Large intestine (tissue), 3 donors: ENCODE results near the gene SLCO3A1. TPM values are rescaled to one million over a fixed set of nuclear protein-coding genes. Genes with fewer than 3 reads are reported as not detected.
"Not testable (repeated sequence)": the region's sequence is repeated elsewhere in the genome, so short reads cannot be mapped to it uniquely, and the experiment has no call there.

Experiments used
- DNase-seq, 2 donors: peaks; one replicate each; pipeline versions ENCODE4 v3.0.0 to v3.0.0-alpha.2; 2013
- H3K27ac ChIP-seq: one replicate; pipeline ENCODE4 v1.5.1; 2013; ENCODE audit warnings: low read length
- H3K27me3 ChIP-seq: 2 replicates; pipeline ENCODE4 v1.6.1; 2013; ENCODE audit warnings: low read length; ENCODE audit not compliant: control insufficient read depth, insufficient read depth
- H3K36me3 ChIP-seq: 2 replicates; pipeline ENCODE4 v1.6.1; 2013; ENCODE audit warnings: low read length; ENCODE audit not compliant: control insufficient read depth, insufficient read depth
- H3K4me1 ChIP-seq: one replicate; pipeline ENCODE4 v1.6.1; 2013; ENCODE audit warnings: low read length; ENCODE audit not compliant: control insufficient read depth, insufficient read depth
- H3K4me3 ChIP-seq: one replicate; pipeline ENCODE4 v1.5.1; 2013; ENCODE audit warnings: low read length
- H3K9me3 ChIP-seq: one replicate; pipeline ENCODE4 v1.6.1; 2013; ENCODE audit warnings: mild to moderate bottlenecking, low read depth, low read length, moderate library complexity; ENCODE audit not compliant: control insufficient read depth
- WGBS: methylation state at CpG from one replicate; pipeline ENCODE4 v1.1.5; 2013; ENCODE audit warnings: low lambda C conversion rate; ENCODE audit not compliant: insufficient coverage; 5-methylcytosine and 5-hydroxymethylcytosine counted together
- polyA plus RNA-seq: library from polyadenylated mRNA; unstranded; fragments of 120-200 nt; gene quantifications from one replicate; pipeline ENCODE4 v1.2.1, GENCODE V29; 2013

Gene SLCO3A1
- polyA plus RNA-seq, 1 donor = 5.1 TPM

- Histone ChIP-seq H3K27ac (no peak overlapping the region), H3K27me3 (no peaks in the 10 kb centered on the region), H3K36me3 (no peaks in the 10 kb centered on the region), H3K4me1 (no peaks in the 10 kb centered on the region), H3K4me3 (no peak overlapping the region), H3K9me3 (no peaks in the 10 kb centered on the region)
- no peak for DNase-seq
- WGBS = 100% methylated on average over 1 of the region's 8 CpGs
These were observed 102.7 kb downstream of the SLCO3A1 start for GRCh38 chr15:91956026-91956723.

- no peak for DNase-seq
- no peaks in the 10 kb centered on the region for H3K4me1 ChIP-seq
- no peaks in the 10 kb centered on the region for H3K27me3 ChIP-seq
- H3K4me3 ChIP-seq = no peak overlapping the region
- no peaks in the 10 kb centered on the region for H3K9me3 ChIP-seq
- no peaks in the 10 kb centered on the region for H3K36me3 ChIP-seq
- H3K27ac ChIP-seq = no peak overlapping the region
- WGBS = 100% methylated on average over 1 of the region's 2 CpGs
These were observed 107.8 kb downstream of the SLCO3A1 start for GRCh38 chr15:91961357-91961756.

DNA sequence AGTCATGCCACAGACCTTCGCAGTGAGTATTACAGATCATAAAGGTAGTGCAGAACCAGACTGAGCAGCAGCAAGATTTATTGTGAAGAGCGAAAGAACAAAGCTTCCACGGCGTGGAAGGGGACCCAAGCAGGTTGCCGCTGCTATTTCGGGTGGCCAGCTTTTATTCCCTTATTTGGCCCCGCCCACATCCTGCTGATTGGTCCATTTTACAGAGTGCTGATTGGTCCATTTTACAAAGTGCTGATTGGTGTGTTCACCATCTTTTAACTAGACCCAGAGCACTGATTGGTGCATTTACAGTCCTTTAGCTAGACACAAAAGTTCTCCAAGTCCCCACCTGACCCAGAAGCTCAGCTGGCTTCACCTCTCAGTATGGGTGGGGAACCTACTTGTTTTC is 110.2 kb downstream of the SLCO3A1 start:
- no CpG with 5 or more reads among the region's 7 CpGs for WGBS
- H3K4me3 ChIP-seq, H3K9me3 ChIP-seq, H3K4me1 ChIP-seq, DNase-seq, H3K27me3 ChIP-seq, H3K27ac ChIP-seq, H3K36me3 ChIP-seq: not testable (repeated sequence)

DNA sequence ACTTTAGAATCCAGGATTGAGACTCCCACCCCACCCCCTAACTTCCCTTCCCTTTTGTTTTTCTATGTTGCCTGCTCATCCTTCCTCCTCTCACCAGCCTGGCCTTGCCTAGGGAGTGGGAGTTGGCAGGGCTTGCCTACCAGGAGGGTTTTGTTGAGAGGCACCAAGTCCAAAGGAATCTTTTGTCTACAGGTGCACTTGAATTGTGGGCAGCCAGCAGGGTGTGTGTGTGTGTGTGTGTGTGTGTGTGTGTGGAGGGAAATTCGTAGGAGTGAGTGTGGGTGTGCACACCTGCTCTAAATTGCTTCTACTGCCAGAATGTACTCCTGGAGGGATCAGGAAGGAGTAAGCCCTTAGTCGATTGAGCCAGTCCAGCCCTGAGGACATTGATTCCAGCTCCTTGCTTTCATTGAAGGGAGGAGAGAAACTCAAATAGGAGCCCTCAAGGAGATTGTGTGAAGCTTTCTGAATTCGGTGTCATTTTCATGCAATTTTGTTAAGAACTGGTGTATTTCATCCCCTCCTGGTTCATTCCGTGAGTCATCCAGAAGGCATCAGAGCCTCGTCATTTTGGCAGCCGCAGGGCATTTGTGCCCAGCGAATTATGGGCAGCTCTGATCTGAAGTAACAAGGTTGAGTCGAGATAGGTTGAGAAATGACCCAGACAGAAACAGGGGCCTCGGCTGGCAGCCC is 112.1 kb downstream of the SLCO3A1 start:
- H3K4me1 ChIP-seq = no peaks in the 10 kb centered on the region
- H3K27ac ChIP-seq = no peak overlapping the region
- WGBS = no CpG with 5 or more reads among the region's 9 CpGs
- no peaks in the 10 kb centered on the region for H3K36me3 ChIP-seq
- H3K27me3 ChIP-seq = no peaks in the 10 kb centered on the region
- no peaks in the 10 kb centered on the region for H3K9me3 ChIP-seq
- DNase-seq = no peak
- no peak overlapping the region for H3K4me3 ChIP-seq

DNA sequence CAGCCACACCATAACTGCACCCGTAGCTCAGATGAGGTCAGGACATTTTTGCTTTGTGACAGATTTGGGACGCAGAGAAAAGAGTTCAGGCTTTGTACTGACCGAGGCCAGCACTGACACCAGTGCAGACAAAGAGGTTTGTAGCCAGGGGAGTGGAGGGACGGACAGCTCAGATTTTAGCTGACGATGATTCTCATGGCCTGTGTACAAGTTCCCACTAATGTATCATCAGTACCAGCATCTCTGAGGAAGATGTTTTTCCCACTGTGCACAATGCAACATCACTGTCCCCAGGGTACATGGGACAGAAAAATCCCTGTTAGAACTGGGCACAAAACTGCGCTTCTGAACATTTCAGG is 112.7 kb downstream of the SLCO3A1 start:
- no peak for DNase-seq
- Histone ChIP-seq H3K9me3 (no peaks in the 10 kb centered on the region), H3K4me3 (no peak overlapping the region), H3K36me3 (no peaks in the 10 kb centered on the region), H3K4me1 (no peaks in the 10 kb centered on the region), H3K27me3 (no peaks in the 10 kb centered on the region), H3K27ac (no peak overlapping the region)
- no CpG with 5 or more reads among the region's 6 CpGs for WGBS

DNA sequence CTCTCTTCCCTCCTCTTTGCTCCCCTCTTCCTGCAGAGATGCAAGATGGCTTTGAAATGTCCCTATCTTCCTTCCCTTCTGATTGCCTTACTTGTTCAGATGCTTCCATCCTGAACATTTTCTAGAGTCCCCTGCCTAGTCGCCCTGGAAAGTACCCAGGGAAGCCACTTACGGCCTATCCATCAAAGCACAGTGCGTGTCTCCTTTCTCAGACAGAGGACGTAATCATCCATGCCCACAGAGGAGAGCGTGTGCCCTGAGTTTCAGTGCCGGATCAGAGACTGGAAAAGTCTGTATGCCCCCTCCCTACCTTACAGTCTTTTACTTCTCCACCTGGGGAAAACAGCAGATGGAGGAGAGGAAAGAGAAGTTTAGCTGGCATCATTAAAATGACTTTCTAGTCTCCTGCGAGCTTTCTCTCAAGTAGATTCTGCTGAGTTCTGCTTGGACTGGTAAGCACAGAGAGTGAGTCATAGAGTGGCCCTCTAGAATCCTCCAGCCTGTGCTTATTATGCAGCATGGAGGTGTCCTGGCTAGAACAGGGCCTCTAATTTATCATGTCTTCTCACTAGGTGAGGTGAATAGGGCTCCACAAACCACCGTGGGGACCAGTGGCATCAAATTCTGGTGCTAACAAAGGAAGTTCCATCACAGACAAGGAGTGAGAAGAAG is 114.6 kb downstream of the SLCO3A1 start:
- Histone ChIP-seq H3K36me3 (no peaks in the 10 kb centered on the region), H3K4me1 (no peaks in the 10 kb centered on the region), H3K9me3 (no peaks in the 10 kb centered on the region), H3K4me3 (no peak overlapping the region), H3K27me3 (no peaks in the 10 kb centered on the region), H3K27ac (no peak overlapping the region)
- WGBS = no CpG with 5 or more reads among the region's 8 CpGs
- no peak for DNase-seq

- no CpG with 5 or more reads among the region's 14 CpGs for WGBS
- no peak for DNase-seq
- no peaks in the 10 kb centered on the region for H3K4me1 ChIP-seq
- H3K4me3 ChIP-seq = no peak overlapping the region
- no peaks in the 10 kb centered on the region for H3K9me3 ChIP-seq
- no peak overlapping the region for H3K27ac ChIP-seq
- no peaks in the 10 kb centered on the region for H3K36me3 ChIP-seq
- H3K27me3 ChIP-seq = no peaks in the 10 kb centered on the region
These were observed 115.1 kb downstream of the SLCO3A1 start for GRCh38 chr15:91968610-91969009.

DNA sequence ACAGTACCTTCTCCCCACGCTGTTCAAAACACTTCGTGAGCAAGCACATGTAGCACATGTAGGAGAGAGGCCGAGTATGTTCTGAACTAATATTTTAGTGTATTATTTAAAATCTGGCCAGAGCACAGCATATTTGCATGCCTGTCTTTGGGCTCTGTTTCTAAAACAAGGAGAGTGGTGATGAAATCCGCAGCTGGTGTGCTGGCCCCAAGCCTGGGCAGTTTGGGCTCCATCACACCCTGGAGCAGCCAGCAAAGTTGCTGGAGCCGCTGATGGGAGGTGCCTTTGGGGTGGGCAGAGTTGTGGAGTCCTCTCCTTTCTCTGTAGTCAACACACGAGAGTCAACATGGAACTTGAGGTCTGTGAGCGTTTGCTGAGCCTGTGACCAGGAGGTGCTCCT is 116.6 kb downstream of the SLCO3A1 start:
- H3K36me3 ChIP-seq = no peaks in the 10 kb centered on the region
- H3K4me3 ChIP-seq = no peak overlapping the region
- no peaks in the 10 kb centered on the region for H3K9me3 ChIP-seq
- no CpG with 5 or more reads among the region's 7 CpGs for WGBS
- H3K27ac ChIP-seq = no peak overlapping the region
- H3K27me3 ChIP-seq = no peaks in the 10 kb centered on the region
- H3K4me1 ChIP-seq = no peaks in the 10 kb centered on the region
- DNase-seq = no peak

- Histone ChIP-seq H3K27me3 (no peaks in the 10 kb centered on the region), H3K4me3 (no peak overlapping the region), H3K9me3 (no peaks in the 10 kb centered on the region), H3K4me1 (no peaks in the 10 kb centered on the region), H3K27ac (no peak overlapping the region), H3K36me3 (no peaks in the 10 kb centered on the region)
- WGBS = 83% methylated on average over 1 of the region's 9 CpGs
- no peak for DNase-seq
These were observed 120.0 kb downstream of the SLCO3A1 start for GRCh38 chr15:91973481-91973880.

- no CpG with 5 or more reads among the region's 6 CpGs for WGBS
- H3K36me3 ChIP-seq = no peaks in the 10 kb centered on the region
- H3K27me3 ChIP-seq = no peaks in the 10 kb centered on the region
- DNase-seq = no peak
- H3K9me3 ChIP-seq = no peaks in the 10 kb centered on the region
- H3K4me3 ChIP-seq = no peak overlapping the region
- no peaks in the 10 kb centered on the region for H3K4me1 ChIP-seq
- no peak overlapping the region for H3K27ac ChIP-seq
These were observed 120.8 kb downstream of the SLCO3A1 start for GRCh38 chr15:91974321-91974720.
